K562 (cell line): Measurements from ENCODE around the gene B3GLCT. TPM values are rescaled to one million over a fixed set of nuclear protein-coding genes. Genes with fewer than 3 reads are reported as not detected.

Experiments used
- ATAC-seq: fragments of 200-7000 bp; cut with Tn5 transposase; 3 replicates; pipeline ENCODE4 v1.9.1; 2020; ENCODE audit warnings: moderate library complexity
- BruUV-seq: library from RNA; stranded (reverse); fragments of 400-500 nt; replicated peaks from 2 replicates; lab custom pipeline; 2021; lab: Mats Ljungman, UMichigan
- CTCF ChIA-PET: fragments of 300-600 bp; formaldehyde crosslinking; extraction: SDS; loops from one replicate; lab custom pipeline; 2021; ENCODE audit warnings: low intra/inter-chr PET ratio; lab: Yijun Ruan, JAX
- POLR2A ChIA-PET: fragments of 300-600, 350-650 bp; sonication (Branson Sonifier 250); formaldehyde crosslinking; extraction: SDS; loops from one replicate; lab custom pipeline; 2021; ENCODE audit warnings: antibody characterized with exemption, inconsistent platforms; lab: Yijun Ruan, JAX
- DNase-seq, 4 experiments: peaks; one replicate each; pipeline versions ENCODE4 v3.0.0 to v3.0.0-alpha.2; 2011 to 2018; ENCODE audit warnings: low spot score in 3 of 4, mixed read lengths in 3 of 4; ENCODE audit errors: extremely low read depth in 1 of 4
- FAIRE-seq: peaks from 2 replicates; lab custom pipeline; 2011; peaks lifted over from hg19 to GRCh38; lab: Jason Lieb, UNC
- H2AFZ ChIP-seq: 2 replicates; pipeline ENCODE4 v1.6.0; 2011; ENCODE audit warnings: low read depth, low read length, control low read depth, inconsistent platforms
- H3K27ac ChIP-seq: fragments of 200-600 bp; 3 replicates; pipeline ENCODE4 v1.8.0; 2011; ENCODE audit warnings: low read depth, mild to moderate bottlenecking, control low read depth, inconsistent platforms, low read length, moderate library complexity, mixed read lengths; ENCODE audit errors: extremely low read depth
- H3K27me3 ChIP-seq, 2 experiments: fragments of 300-600 bp in 1 of 2; 2 replicates in 1 of 2; 3 replicates in 1 of 2; pipeline versions ENCODE4 v1.6.0 to v1.8.0; 2011; ENCODE audit warnings: inconsistent platforms in 2 of 2, low read length in 2 of 2, mild to moderate bottlenecking in 1 of 2, mixed read lengths in 1 of 2, moderate library complexity in 1 of 2; ENCODE audit not compliant: control insufficient read depth in 2 of 2, insufficient read depth in 2 of 2
- H3K36me3 ChIP-seq: fragments of 300-600 bp; 3 replicates; pipeline ENCODE4 v1.8.0; 2011; ENCODE audit warnings: mild to moderate bottlenecking, low read length, inconsistent platforms; ENCODE audit not compliant: control insufficient read depth, insufficient read depth
- H3K4me1 ChIP-seq, 2 experiments: fragments of 200-600 bp in 1 of 2; replicated peaks in 1 of 2; 2 replicates in 1 of 2; 3 replicates in 1 of 2; pipeline versions ENCODE4 v1.5.1 to v1.8.0; 2011; ENCODE audit warnings: inconsistent platforms in 2 of 2, low read length in 2 of 2, mild to moderate bottlenecking in 1 of 2, mixed read lengths in 1 of 2, moderate library complexity in 1 of 2; ENCODE audit not compliant: control insufficient read depth in 2 of 2, insufficient read depth in 2 of 2
- H3K4me2 ChIP-seq: 2 replicates; pipeline ENCODE4 v1.6.1; 2011; ENCODE audit warnings: low read length, control low read depth, inconsistent platforms, mixed read lengths; ENCODE audit not compliant: insufficient read depth
- H3K4me3 ChIP-seq: fragments of 200-600 bp; sonication (generic), shearing (Covaris generic); 2 replicates; pipeline ENCODE4 v1.5.1; 2016; ENCODE audit warnings: control low read depth, inconsistent platforms
- H3K79me2 ChIP-seq: fragments of 200-600 bp; 3 replicates; pipeline ENCODE4 v1.8.0; 2011; ENCODE audit warnings: low read length, inconsistent platforms; ENCODE audit not compliant: control insufficient read depth, insufficient read depth
- H3K9ac ChIP-seq, 2 experiments: 2 replicates each; pipeline versions ENCODE4 v1.6.0 to v1.6.1; 2011; ENCODE audit warnings: low read depth in 2 of 2, low read length in 2 of 2, control low read depth in 1 of 2, inconsistent platforms in 1 of 2, mild to moderate bottlenecking in 1 of 2, mixed read lengths in 1 of 2; ENCODE audit not compliant: insufficient read depth in 1 of 2
- H3K9me1 ChIP-seq: one replicate; pipeline ENCODE4 v1.6.0; 2011; ENCODE audit warnings: inconsistent platforms, mild to moderate bottlenecking, low read length, moderate library complexity; ENCODE audit not compliant: control insufficient read depth, insufficient read depth
- H3K9me3 ChIP-seq: replicated peaks from 2 replicates; pipeline ENCODE4 v1.5.1; 2011; ENCODE audit warnings: low read depth, low read length, inconsistent platforms; ENCODE audit not compliant: control insufficient read depth, insufficient read depth
- H4K20me1 ChIP-seq: replicated peaks from 2 replicates; pipeline ENCODE4 v1.6.1; 2011; ENCODE audit warnings: low read length, inconsistent platforms, mixed read lengths; ENCODE audit not compliant: control insufficient read depth, insufficient read depth
- BHLHE40 ChIP-seq: IDR thresholded peaks from 2 replicates; pipeline ENCODE4 v1.6.1; 2011; ENCODE audit warnings: low read length, improper control_type of control experiment
- ILF3 ChIP-seq: fragments of 450-650 bp; IDR thresholded peaks from 2 replicates; pipeline ENCODE4 v1.6.1; 2018; ENCODE audit warnings: antibody characterized with exemption, mild to moderate bottlenecking, moderate library complexity, borderline replicate concordance
- MECOM ChIP-seq: fragments of 250-450 bp; sonication (Bioruptor Pico); IDR thresholded peaks from 2 replicates; pipeline ENCODE4 v1.8.0; 2022; ENCODE audit warnings: inconsistent platforms
- MEF2D ChIP-seq: conservative IDR thresholded peaks from 2 replicates; pipeline ENCODE4 v1.6.1; 2016; ENCODE audit warnings: low read depth, missing genetic modification characterization, missing compliant biosample characterization
- PHB2 ChIP-seq: fragments of 450-650 bp; IDR thresholded peaks from 2 replicates; pipeline ENCODE4 v1.6.1; 2017; ENCODE audit warnings: low read depth
- PML ChIP-seq: IDR thresholded peaks from 2 replicates; pipeline ENCODE4 v1.6.1; 2012; ENCODE audit warnings: low read length, inconsistent platforms
- PTBP1 ChIP-seq: fragments of 200-400 bp; formaldehyde crosslinking; IDR thresholded peaks from 2 replicates; pipeline ENCODE4 v1.6.1; 2017; ENCODE audit warnings: low read depth, low read length
- SFPQ ChIP-seq: fragments of 200-400 bp; formaldehyde crosslinking; IDR thresholded peaks from 2 replicates; pipeline ENCODE4 v1.6.1; 2017; ENCODE audit warnings: mild to moderate bottlenecking, low read depth, low read length, moderate library complexity
- ZNF318 ChIP-seq, 2 experiments: fragments of 450-650 bp; IDR thresholded peaks; 2 replicates each; pipeline ENCODE4 v1.6.1; 2016; ENCODE audit warnings: mild to moderate bottlenecking in 2 of 2, borderline replicate concordance in 1 of 2, low read depth in 1 of 2, moderate library complexity in 1 of 2
- ZNF780A ChIP-seq: fragments of 250-450 bp; sonication (Bioruptor Pico); IDR thresholded peaks from 2 replicates; pipeline ENCODE4 v1.5.0; 2021; ENCODE audit warnings: mild to moderate bottlenecking
- WGBS: fragments of 100-300 bp; shearing (Covaris generic); methylation state at CpG from one replicate; pipeline ENCODE4 v1.1.6; 2016; ENCODE audit warnings: low coverage, mixed read lengths; ENCODE audit not compliant: insufficient coverage; ENCODE audit errors: missing lambda C conversion rate; 5-methylcytosine and 5-hydroxymethylcytosine counted together
- in situ Hi-C: fragments of 300-500 bp; cut with MboI; formaldehyde crosslinking; loops from 4 replicates; pipeline ENCODE4 v1.15.0; 2018; ENCODE audit warnings: inconsistent platforms, mixed read lengths
- intact Hi-C: fragments of 100-400 bp; cut with micrococcal nuclease; formaldehyde crosslinking; loops from 2 replicates; pipeline ENCODE4 v1.14.2; 2022
- polyA plus RNA-seq, 8 experiments: library from polyadenylated mRNA; depleted of rRNA in 4 of 8; stranded (reverse) in 5 of 8; unstranded in 3 of 8; fragments of >200 nt; fragmentation: Nextera tagmentation in 2 of 8; fragmentation: Illumina TruSeq in 1 of 8; extraction: Ambion mirVana in 2 of 8; extraction: Trizol in 1 of 8; gene quantifications; 2 replicates each; pipeline versions ENCODE4 v1.2.1 to v1.2.3, GENCODE V29; 2011 to 2014; ENCODE audit warnings: inconsistent platforms in 1 of 8, missing spikeins in 1 of 8
- total RNA-seq, 7 experiments: library from RNA; depleted of rRNA in 6 of 7; stranded (reverse); fragments of >200 nt in 6 of 7; fragmentation: Illumina TruSeq in 2 of 7; extraction: Trizol in 2 of 7; gene quantifications; 2 replicates each; pipeline versions ENCODE4 v1.2.1 to v1.2.3, GENCODE V29; 2011 to 2021; ENCODE audit warnings: low replicate concordance in 1 of 7

B3GLCT gene
- total and polyA plus RNA-seq, 9 of the 15 experiments (the other 6 are each of a cell fraction or from before 2014, with no cell fraction given), result 1.1 to 5.1 (median 2.9) TPM

- FAIRE-seq (no peak), DNase-seq (no peak), ATAC-seq (no peak)
- Histone ChIP-seq H3K27me3 (no peaks in the 10 kb centered on the region), H3K9me1 (no peaks in the 10 kb centered on the region), H3K36me3 (no peaks in the 10 kb centered on the region), H3K4me2 (no peak overlapping the region), H3K9ac (no peak overlapping the region), H4K20me1 (no peaks in the 10 kb centered on the region), H3K27ac (no peak overlapping the region), H2AFZ (no peak overlapping the region), H3K4me1 (no peaks in the 10 kb centered on the region), H3K79me2 (no peaks in the 10 kb centered on the region), H3K4me3 (no peak overlapping the region), H3K9me3 (no peaks in the 10 kb centered on the region)
- in situ Hi-C loops (no loop called here), intact Hi-C loops (no loop called here)
- ChIA-PET CTCF (no interaction called here), POLR2A (no interaction called here)
- WGBS, result 27% methylated on average over 2 of the region's 4 CpGs
- BruUV-seq, result no TSS peak
- TF ChIP-seq MEF2D (tag), result no peak
- TF ChIP-seq ZNF318 (IDR thresholded peaks at IDR 0.05; ENCODE audit: borderline replicate concordance in 1 of 2, low read depth in 1 of 2), result no peak
- TF ChIP-seq ZNF780A (CRISPR knock-in tag), result no peak
- no peak for TF ChIP-seq MECOM (CRISPR knock-in tag)
- TF ChIP-seq ILF3, result no peak
- no peak for TF ChIP-seq PHB2
- TF ChIP-seq SFPQ, result no peak
- TF ChIP-seq BHLHE40, result no peak
- no peak for TF ChIP-seq PTBP1
- TF ChIP-seq PML, result no peak
Measured at GRCh38 chr13:31264151-31264550, 64.4 kb downstream of the B3GLCT start.
